Thoracic aorta (tissue), 2 donors: Measurements from ENCODE around the gene MORN1. TPM values are rescaled to one million over a fixed set of nuclear protein-coding genes. Genes with fewer than 3 reads are reported as not detected.

Experiments used
- ATAC-seq: fragments of 150-250 bp; one replicate; pipeline ENCODE4 v1.8.0; 2017; ENCODE audit warnings: low read depth; ENCODE audit not compliant: insufficient number of reproducible peaks, low FRiP score
- DNase-seq: peaks from one replicate; pipeline ENCODE4 v3.0.0-alpha.2; 2020; ENCODE audit warnings: low spot score
- H3K27ac ChIP-seq, 2 donors: fragments of 200-600 bp; sonication (generic); 1 replicate in 1 of 2; 2 replicates in 1 of 2; pipeline ENCODE4 v1.5.1; 2016; ENCODE audit warnings: mild to moderate bottlenecking in 2 of 2, moderate library complexity in 2 of 2
- H3K27me3 ChIP-seq: fragments of 200-600 bp; sonication (generic); replicated peaks from 2 replicates; pipeline ENCODE4 v1.6.0; 2016; ENCODE audit warnings: mild to moderate bottlenecking; ENCODE audit not compliant: insufficient read depth
- H3K36me3 ChIP-seq: fragments of 200-600 bp; sonication (generic); one replicate; pipeline ENCODE4 v1.5.1; 2016
- H3K4me1 ChIP-seq, 2 donors: fragments of 200-600 bp; sonication (generic); 1 replicate in 1 of 2; 2 replicates in 1 of 2; pipeline versions ENCODE4 v1.5.1 to v1.6.0; 2016; ENCODE audit warnings: low read depth in 2 of 2, mild to moderate bottlenecking in 1 of 2; ENCODE audit not compliant: control insufficient read depth in 1 of 2
- H3K4me3 ChIP-seq: fragments of 200-600 bp; sonication (generic); 2 replicates; pipeline ENCODE4 v1.5.1; 2016; ENCODE audit warnings: mild to moderate bottlenecking
- H3K9me3 ChIP-seq: fragments of 200-600 bp; sonication (generic); 2 replicates; pipeline ENCODE4 v1.5.1; 2016
- total RNA-seq, 2 donors: library from RNA; depleted of rRNA; stranded (reverse); fragments of >200 nt; gene quantifications; one replicate each; pipeline versions ENCODE4 v1.1.0 to v1.2.3, GENCODE V29; 2016
- TF ChIP-seq, protein P1 (sequence below): fragments of 200-600 bp; sonication (generic); IDR thresholded peaks from one replicate; pipeline ENCODE4 v1.5.1; 2019; ENCODE audit warnings: antibody characterized with exemption

Gene MORN1
- total RNA-seq, 2 donors from 2014 or later: 7.1 to 13.8 TPM

DNA sequence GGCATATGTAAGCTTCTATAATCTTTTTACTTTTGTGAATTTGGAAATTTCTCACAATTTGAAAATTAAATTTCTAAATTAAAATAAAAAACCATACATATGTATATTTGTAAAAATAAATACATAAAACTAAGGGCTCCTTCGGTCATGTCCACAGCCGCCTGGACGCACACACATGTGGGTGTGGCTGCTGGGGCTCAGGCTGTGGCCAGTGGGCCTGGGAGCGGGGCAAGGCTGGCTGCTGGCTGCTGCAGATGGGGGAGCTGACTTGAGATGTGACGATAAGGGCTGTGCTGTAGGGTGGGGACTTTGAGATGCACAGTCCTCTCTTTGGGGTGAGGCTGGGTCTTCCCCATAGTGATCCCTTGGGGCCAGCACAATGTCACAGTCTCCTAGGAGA is 5.1 kb upstream of the MORN1 start:
- TF ChIP-seq, protein P1, sequence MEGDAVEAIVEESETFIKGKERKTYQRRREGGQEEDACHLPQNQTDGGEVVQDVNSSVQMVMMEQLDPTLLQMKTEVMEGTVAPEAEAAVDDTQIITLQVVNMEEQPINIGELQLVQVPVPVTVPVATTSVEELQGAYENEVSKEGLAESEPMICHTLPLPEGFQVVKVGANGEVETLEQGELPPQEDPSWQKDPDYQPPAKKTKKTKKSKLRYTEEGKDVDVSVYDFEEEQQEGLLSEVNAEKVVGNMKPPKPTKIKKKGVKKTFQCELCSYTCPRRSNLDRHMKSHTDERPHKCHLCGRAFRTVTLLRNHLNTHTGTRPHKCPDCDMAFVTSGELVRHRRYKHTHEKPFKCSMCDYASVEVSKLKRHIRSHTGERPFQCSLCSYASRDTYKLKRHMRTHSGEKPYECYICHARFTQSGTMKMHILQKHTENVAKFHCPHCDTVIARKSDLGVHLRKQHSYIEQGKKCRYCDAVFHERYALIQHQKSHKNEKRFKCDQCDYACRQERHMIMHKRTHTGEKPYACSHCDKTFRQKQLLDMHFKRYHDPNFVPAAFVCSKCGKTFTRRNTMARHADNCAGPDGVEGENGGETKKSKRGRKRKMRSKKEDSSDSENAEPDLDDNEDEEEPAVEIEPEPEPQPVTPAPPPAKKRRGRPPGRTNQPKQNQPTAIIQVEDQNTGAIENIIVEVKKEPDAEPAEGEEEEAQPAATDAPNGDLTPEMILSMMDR: no peak

DNA sequence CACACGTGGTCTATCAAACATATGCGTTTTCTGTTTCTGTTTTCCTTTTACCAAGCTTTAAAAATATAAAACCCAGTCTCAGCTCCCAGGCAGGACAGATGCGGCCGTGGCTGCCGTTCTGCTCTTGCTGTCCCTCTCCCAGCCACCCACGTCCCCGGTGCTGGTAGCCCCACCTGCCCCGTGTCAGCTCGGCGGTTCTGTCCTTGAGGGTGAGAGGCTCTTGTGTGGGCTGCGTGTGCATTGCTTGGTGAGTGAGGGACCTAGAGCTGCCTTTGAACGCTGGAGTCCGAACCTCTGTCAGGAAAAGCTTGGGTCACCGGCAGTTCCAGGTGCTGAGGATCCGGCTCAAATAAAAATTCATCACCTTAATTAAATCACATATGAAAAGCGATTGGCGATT is 4.7 kb upstream of the MORN1 start:
- TF ChIP-seq, protein P1: no peak
- H3K9me3 ChIP-seq: no peaks in the 10 kb centered on the region
- H3K36me3 ChIP-seq: peaks cover 45% of the 10 kb centered on the region
- no peaks in the 10 kb centered on the region for H3K27me3 ChIP-seq
- DNase-seq (no peak), ATAC-seq (no peak)
- H3K4me1 ChIP-seq: peaks cover 12 to 23% of the 10 kb centered on the region in 2 donors
- H3K4me3 ChIP-seq: no peak overlapping the region
- no peak overlapping the region for H3K27ac ChIP-seq

More for the DNA sequence above, 5.1 kb upstream of the MORN1 start:
- Histone ChIP-seq H3K4me1 (peaks cover 12 to 22% of the 10 kb centered on the region in 2 donors), H3K9me3 (no peaks in the 10 kb centered on the region), H3K27me3 (no peaks in the 10 kb centered on the region), H3K27ac (no peak overlapping the region), H3K36me3 (peaks cover 47% of the 10 kb centered on the region), H3K4me3 (no peak overlapping the region)
- ATAC-seq: no peak
- no peak for DNase-seq

DNA sequence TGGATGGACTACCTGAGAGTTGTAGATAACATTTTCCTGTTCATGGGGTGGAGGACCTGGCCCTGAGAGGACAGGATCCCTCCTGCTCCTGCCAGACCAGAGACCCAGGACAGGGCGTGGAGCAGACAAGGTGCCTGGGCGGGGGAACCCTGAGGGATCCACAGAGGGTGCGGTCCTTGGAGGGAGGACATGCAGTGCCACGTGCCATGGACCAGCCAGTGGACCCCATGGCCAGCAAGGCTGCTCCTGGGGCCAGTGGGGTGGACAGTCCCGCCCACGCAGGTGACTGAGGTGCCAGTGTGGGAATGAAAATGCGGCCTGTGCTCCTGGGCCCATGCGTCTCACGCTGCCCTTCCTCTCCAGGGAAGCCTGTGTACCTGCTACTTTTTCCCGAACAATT is 3.9 kb upstream of the MORN1 start:
- Histone ChIP-seq H3K27ac (no peak overlapping the region), H3K4me3 (no peak overlapping the region), H3K9me3 (no peaks in the 10 kb centered on the region), H3K27me3 (no peaks in the 10 kb centered on the region), H3K36me3 (peaks cover 38% of the 10 kb centered on the region), H3K4me1 (peaks cover 12 to 31% of the 10 kb centered on the region in 2 donors)
- no peak for DNase-seq
- ATAC-seq: no peak
- TF ChIP-seq, protein P1: no peak

DNA sequence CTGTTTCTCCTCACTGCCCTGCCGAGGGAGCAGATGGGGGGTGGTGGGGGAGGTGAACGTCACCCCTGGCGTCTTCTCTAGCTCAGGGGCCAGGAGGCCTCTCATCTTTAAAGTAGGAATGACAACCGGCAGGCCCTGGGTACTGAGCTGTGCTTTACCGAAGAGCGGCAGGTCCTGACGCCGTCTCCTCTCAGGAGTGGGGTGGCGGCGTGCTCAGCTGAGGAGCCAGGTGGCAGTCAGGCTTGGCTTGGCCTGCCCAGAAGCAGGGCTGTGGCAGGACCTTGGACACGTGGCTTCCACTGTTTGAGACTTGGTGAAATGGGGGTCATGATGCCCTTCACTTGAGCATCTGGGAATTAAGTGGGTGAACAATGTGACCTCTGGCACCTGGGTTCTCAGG is 3.4 kb upstream of the MORN1 start:
- H3K27me3 ChIP-seq: no peaks in the 10 kb centered on the region
- TF ChIP-seq, protein P1: no peak
- DNase-seq: no peak
- peaks cover 12 to 31% of the 10 kb centered on the region in 2 donors for H3K4me1 ChIP-seq
- no peak overlapping the region for H3K27ac ChIP-seq
- no peak overlapping the region for H3K4me3 ChIP-seq
- no peak for ATAC-seq
- peaks cover 33% of the 10 kb centered on the region for H3K36me3 ChIP-seq
- H3K9me3 ChIP-seq: no peaks in the 10 kb centered on the region

DNA sequence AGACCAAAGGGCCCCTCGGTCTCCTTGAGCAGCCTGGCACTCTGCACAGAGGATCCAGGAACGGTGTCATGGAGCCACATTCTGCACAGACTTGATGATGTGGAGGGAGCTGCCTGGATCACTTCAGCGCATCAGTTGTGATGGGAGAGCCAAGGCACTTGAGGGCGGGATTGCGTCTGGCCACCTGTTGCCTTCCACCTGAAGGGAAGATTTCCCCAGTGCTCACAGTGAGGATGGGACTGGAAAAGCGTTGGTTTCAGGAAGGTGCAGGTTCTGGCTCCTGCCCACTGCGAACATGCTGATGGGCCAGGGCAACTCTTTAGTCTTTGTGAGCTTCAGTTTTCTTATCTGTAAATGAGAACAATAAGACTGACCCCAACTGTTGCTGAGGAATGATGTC is 2.9 kb upstream of the MORN1 start:
- H3K9me3 ChIP-seq: no peaks in the 10 kb centered on the region
- no peaks in the 10 kb centered on the region for H3K27me3 ChIP-seq
- ATAC-seq (no peak), DNase-seq (no peak)
- TF ChIP-seq, protein P1: no peak
- H3K4me1 ChIP-seq: peaks cover 12 to 31% of the 10 kb centered on the region in 2 donors
- peaks cover 28% of the 10 kb centered on the region for H3K36me3 ChIP-seq
- H3K27ac ChIP-seq: no peak overlapping the region
- no peak overlapping the region for H3K4me3 ChIP-seq
